ENCODE measurements around the gene SULT1E1. TPM values are rescaled to one million over a fixed set of nuclear protein-coding genes. Genes with fewer than 3 reads are reported as not detected.

The SULT1E1 gene
- total and polyA plus RNA-seq, 7 donors = 0.05 TPM; not detected in 6

DNA sequence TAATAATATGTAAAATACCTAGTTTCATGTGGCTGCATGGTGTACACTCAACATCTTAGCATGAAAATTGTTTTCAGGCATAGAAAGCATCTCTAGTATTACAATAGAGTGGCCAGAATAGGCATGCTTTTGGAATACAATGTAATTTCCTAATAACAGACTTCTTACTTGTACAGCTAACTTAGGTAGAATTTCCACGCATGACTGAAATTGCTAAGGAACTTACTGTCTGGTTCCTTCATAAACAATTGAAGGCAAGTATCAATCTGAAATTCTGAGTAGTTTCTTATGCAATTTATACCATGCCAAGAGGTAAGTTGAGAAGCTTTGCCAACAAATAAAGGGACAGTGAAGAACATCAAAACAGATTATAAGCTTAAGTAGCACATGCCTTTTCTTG is 26.7 kb downstream of the SULT1E1 start:
- Histone ChIP-seq H3K9me3 (no peaks in the 10 kb centered on the region), H3K4me1 (no peaks in the 10 kb centered on the region), H3K4me3 (no peak overlapping the region), H3K27ac (no peak overlapping the region), H3K27me3 (ENCODE audit: insufficient read depth in 3 of 3, low read length in 2 of 3) (no peaks in the 10 kb centered on the region), H3K36me3 (ENCODE audit: insufficient read depth in 1 of 2, low read depth in 1 of 2) (no peaks in the 10 kb centered on the region)
- DNase-seq (no peak), ATAC-seq (no peak)
- 92 to 95% (median 93%) methylated on average over 1 of the region's 1 CpG for WGBS, 3 donors
- intact Hi-C loops (cut with DNase I) = no loop called here
- TF ChIP-seq, protein P1, sequence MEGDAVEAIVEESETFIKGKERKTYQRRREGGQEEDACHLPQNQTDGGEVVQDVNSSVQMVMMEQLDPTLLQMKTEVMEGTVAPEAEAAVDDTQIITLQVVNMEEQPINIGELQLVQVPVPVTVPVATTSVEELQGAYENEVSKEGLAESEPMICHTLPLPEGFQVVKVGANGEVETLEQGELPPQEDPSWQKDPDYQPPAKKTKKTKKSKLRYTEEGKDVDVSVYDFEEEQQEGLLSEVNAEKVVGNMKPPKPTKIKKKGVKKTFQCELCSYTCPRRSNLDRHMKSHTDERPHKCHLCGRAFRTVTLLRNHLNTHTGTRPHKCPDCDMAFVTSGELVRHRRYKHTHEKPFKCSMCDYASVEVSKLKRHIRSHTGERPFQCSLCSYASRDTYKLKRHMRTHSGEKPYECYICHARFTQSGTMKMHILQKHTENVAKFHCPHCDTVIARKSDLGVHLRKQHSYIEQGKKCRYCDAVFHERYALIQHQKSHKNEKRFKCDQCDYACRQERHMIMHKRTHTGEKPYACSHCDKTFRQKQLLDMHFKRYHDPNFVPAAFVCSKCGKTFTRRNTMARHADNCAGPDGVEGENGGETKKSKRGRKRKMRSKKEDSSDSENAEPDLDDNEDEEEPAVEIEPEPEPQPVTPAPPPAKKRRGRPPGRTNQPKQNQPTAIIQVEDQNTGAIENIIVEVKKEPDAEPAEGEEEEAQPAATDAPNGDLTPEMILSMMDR (IDR thresholded peaks at IDR 0.05) = no peak

DNA sequence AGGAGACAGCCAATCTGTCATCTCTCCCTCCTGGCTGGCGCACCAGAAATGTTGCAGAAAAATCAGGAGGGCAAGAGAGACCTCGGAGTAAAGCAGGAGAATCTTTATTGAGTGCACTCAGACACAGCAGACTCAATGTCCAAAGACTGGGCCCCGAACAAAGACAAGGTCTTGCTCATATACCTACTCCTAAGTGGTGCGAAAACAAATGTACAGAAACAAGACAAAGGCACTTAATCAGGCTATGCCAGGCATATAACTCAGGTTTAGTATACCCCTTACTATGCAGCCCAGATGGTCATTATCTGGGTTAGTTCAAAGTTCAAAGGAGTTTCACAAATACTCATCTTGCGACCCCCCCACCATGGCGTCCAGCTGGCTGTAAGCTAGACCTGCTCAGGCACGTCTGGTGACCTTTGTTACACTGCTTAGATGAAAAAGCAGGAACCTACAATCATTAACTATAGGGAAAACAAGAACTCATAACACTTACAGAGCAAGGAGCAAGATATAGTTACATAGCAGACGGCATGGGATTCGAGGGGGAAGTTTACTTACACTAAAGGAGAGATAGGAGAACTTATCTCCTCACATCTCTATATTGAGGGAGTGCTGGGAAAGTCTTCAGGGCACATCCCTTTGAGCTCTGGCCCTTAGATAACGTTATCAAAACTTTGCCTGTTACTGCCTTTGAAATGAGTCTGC is 27.5 kb downstream of the SULT1E1 start:
- ATAC-seq (no peak), DNase-seq (no peak)
- no peaks in the 10 kb centered on the region for H3K36me3 ChIP-seq (ENCODE audit: insufficient read depth in 1 of 2, low read depth in 1 of 2)
- H3K27ac ChIP-seq = no peak overlapping the region
- no peaks in the 10 kb centered on the region for H3K4me1 ChIP-seq
- 78 to 81% (median 79%) methylated on average over 10 of the region's 10 CpGs for WGBS, 3 donors
- intact Hi-C loops (cut with DNase I) = no loop called here
- TF ChIP-seq, protein P1 (IDR thresholded peaks at IDR 0.05) = no peak
- no peaks in the 10 kb centered on the region for H3K9me3 ChIP-seq
- H3K4me3 ChIP-seq = no peak overlapping the region
- H3K27me3 ChIP-seq (ENCODE audit: insufficient read depth in 3 of 3, low read length in 2 of 3) = no peaks in the 10 kb centered on the region

DNA sequence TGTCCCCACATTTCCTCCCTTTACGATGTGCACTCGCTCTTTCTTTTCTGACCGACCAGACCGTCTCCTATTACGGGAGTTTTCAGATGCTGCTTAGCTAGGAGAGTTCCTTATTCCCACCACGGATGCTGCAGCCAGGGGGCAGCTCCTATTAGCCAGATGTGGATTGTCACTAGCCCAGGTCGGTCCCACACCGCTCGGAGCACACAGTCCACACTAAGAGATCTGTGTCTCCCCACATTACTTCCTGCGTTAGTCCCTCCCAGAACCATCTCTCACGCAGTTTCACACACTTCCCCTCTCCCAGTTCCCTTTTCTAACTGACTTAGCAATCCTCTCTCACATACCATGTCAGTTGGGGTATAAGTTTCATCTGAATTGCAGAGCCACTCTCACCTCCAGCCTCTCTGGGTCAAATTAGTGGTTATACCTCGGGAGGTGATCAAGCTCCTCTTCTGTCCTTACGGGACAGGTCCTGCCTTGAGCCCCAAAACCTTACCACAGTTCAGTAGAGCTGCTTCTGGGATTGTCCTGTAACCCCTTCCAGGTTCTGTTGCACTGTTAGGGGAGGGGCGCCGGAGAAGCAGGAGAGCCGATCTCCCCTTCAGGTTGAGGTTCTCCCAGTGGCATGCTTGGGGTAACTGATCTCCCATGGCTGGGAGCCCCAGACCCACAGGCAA is 28.2 kb downstream of the SULT1E1 start:
- 86 to 89% (median 86%) methylated on average over 16 of the region's 16 CpGs for WGBS, 3 donors
- H3K4me3 ChIP-seq = no peak overlapping the region
- H3K27ac ChIP-seq = no peak overlapping the region
- no peaks in the 10 kb centered on the region for H3K9me3 ChIP-seq
- DNase-seq (no peak), ATAC-seq (no peak)
- H3K36me3 ChIP-seq (ENCODE audit: insufficient read depth in 1 of 2, low read depth in 1 of 2) = no peaks in the 10 kb centered on the region
- intact Hi-C loops (cut with DNase I) = no loop called here
- no peaks in the 10 kb centered on the region for H3K27me3 ChIP-seq (ENCODE audit: insufficient read depth in 3 of 3, low read length in 2 of 3)
- no peaks in the 10 kb centered on the region for H3K4me1 ChIP-seq
- TF ChIP-seq, protein P1 (IDR thresholded peaks at IDR 0.05) = no peak

DNA sequence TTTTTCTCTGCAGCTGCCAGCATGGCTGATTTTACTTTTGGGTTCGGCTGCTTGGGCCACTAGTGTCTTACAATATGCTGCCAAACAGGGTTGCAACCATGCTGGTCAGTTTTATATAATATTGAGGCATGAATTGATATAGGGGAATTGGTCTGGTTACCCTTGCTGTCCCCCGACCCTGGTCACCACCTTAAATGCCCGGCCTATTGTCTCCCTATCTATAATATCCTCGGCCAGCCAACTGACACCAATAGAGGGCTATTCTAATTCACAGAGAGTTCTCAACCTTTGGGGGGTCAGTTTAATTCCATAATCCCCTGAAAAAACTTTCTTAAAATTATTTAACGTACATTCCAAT is 28.7 kb downstream of the SULT1E1 start:
- Histone ChIP-seq H3K36me3 (ENCODE audit: insufficient read depth in 1 of 2, low read depth in 1 of 2) (no peaks in the 10 kb centered on the region), H3K4me3 (no peak overlapping the region), H3K9me3 (no peaks in the 10 kb centered on the region), H3K27ac (no peak overlapping the region), H3K4me1 (no peaks in the 10 kb centered on the region), H3K27me3 (ENCODE audit: insufficient read depth in 3 of 3, low read length in 2 of 3) (no peaks in the 10 kb centered on the region)
- intact Hi-C loops (cut with DNase I) = no loop called here
- WGBS, 3 donors = 81 to 84% (median 82%) methylated on average over 5 of the region's 5 CpGs
- TF ChIP-seq, protein P1 (IDR thresholded peaks at IDR 0.05) = no peak
- ATAC-seq = no peak
- no peak for DNase-seq
